ENCODE results near the gene ZNF599.

DNA sequence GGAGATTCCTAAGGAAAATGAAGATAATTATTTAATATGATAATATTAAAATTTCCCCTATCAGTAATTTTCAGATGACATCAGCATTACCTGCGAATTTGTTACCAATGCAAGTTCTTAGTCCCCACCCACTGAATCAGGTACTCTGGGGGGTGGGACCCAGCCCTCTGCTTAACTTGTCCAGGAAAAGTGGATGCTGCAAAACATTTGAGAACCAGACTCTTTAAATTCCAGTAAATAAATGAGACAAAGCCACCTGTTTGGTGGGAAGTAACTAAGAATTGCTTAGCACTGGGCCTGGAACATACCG lies 495 bp upstream of the ZNF599 start:
- TF ChIP-seq, protein P1, sequence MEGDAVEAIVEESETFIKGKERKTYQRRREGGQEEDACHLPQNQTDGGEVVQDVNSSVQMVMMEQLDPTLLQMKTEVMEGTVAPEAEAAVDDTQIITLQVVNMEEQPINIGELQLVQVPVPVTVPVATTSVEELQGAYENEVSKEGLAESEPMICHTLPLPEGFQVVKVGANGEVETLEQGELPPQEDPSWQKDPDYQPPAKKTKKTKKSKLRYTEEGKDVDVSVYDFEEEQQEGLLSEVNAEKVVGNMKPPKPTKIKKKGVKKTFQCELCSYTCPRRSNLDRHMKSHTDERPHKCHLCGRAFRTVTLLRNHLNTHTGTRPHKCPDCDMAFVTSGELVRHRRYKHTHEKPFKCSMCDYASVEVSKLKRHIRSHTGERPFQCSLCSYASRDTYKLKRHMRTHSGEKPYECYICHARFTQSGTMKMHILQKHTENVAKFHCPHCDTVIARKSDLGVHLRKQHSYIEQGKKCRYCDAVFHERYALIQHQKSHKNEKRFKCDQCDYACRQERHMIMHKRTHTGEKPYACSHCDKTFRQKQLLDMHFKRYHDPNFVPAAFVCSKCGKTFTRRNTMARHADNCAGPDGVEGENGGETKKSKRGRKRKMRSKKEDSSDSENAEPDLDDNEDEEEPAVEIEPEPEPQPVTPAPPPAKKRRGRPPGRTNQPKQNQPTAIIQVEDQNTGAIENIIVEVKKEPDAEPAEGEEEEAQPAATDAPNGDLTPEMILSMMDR (IDR thresholded peaks at IDR 0.05 in 8 of 11, conservative IDR thresholded peaks at IDR 0.05 in 3 of 11), result no peak
- TF ChIP-seq POLR2A (IDR thresholded peaks at IDR 0.05), result no peak
- TF ChIP-seq POLR2AphosphoS5 (IDR thresholded peaks at IDR 0.05), result no peak
